ENCODE measurements around the gene KRT86.

Gene KRT86

DNA sequence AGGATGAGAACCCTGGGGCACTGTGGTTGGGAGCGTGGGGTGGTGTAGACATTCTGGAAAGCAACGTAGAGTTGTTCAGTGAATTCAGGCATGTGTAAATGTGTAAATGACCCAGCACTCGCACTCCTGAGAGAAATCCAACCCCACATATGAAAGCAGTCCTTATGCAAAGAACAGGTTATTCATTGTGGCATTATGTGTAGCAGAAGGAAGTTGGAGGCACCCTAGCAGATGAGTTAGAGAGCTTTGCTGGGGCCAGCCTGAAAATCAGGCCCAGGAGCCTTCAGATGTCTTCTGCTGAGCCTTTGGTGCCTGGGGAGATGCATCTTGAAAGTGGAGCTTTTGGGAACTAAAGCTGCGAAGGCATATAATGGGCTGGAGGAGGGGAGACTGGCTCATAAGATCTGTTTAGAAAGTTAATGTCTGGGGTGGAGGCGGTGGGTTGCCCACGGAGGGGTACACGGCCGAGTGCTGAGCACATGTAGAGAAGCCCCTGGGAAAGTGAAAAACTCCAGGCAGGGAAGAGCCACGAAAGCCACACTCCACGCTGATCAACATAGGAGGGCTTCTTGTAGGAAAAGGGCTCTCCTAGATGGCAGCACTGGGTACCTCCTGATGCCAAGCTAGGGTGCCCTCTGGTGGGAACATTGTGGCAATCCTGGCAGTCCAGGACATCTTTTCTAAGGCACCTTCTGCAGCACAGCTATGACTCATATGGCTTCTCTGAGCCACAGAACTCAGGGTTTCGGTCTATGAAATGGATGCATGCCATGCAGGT is 52.8 kb downstream of the KRT86 start (continued):
- no peak for TF ChIP-seq KLF7 (tag by site-specific recombination; IDR thresholded peaks at IDR 0.05; ENCODE audit: borderline replicate concordance)
- TF ChIP-seq, protein P1, sequence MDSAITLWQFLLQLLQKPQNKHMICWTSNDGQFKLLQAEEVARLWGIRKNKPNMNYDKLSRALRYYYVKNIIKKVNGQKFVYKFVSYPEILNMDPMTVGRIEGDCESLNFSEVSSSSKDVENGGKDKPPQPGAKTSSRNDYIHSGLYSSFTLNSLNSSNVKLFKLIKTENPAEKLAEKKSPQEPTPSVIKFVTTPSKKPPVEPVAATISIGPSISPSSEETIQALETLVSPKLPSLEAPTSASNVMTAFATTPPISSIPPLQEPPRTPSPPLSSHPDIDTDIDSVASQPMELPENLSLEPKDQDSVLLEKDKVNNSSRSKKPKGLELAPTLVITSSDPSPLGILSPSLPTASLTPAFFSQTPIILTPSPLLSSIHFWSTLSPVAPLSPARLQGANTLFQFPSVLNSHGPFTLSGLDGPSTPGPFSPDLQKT (IDR thresholded peaks at IDR 0.05; ENCODE audit: borderline replicate concordance, low read depth, low read length), result no peak
- no peak for TF ChIP-seq ZNF175 (tag by site-specific recombination; IDR thresholded peaks at IDR 0.05)
- TF ChIP-seq HOXA7 (CRISPR knock-in tag; IDR thresholded peaks at IDR 0.05; ENCODE audit: borderline replicate concordance), result no peak
- TF ChIP-seq, protein P2, sequence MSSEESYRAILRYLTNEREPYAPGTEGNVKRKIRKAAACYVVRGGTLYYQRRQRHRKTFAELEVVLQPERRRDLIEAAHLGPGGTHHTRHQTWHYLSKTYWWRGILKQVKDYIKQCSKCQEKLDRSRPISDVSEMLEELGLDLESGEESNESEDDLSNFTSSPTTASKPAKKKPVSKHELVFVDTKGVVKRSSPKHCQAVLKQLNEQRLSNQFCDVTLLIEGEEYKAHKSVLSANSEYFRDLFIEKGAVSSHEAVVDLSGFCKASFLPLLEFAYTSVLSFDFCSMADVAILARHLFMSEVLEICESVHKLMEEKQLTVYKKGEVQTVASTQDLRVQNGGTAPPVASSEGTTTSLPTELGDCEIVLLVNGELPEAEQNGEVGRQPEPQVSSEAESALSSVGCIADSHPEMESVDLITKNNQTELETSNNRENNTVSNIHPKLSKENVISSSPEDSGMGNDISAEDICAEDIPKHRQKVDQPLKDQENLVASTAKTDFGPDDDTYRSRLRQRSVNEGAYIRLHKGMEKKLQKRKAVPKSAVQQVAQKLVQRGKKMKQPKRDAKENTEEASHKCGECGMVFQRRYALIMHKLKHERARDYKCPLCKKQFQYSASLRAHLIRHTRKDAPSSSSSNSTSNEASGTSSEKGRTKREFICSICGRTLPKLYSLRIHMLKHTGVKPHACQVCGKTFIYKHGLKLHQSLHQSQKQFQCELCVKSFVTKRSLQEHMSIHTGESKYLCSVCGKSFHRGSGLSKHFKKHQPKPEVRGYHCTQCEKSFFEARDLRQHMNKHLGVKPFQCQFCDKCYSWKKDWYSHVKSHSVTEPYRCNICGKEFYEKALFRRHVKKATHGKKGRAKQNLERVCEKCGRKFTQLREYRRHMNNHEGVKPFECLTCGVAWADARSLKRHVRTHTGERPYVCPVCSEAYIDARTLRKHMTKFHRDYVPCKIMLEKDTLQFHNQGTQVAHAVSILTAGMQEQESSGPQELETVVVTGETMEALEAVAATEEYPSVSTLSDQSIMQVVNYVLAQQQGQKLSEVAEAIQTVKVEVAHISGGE (tag by site-specific recombination; conservative IDR thresholded peaks at IDR 0.05; ENCODE audit: low read depth), result no peak
- TF ChIP-seq, protein P3, sequence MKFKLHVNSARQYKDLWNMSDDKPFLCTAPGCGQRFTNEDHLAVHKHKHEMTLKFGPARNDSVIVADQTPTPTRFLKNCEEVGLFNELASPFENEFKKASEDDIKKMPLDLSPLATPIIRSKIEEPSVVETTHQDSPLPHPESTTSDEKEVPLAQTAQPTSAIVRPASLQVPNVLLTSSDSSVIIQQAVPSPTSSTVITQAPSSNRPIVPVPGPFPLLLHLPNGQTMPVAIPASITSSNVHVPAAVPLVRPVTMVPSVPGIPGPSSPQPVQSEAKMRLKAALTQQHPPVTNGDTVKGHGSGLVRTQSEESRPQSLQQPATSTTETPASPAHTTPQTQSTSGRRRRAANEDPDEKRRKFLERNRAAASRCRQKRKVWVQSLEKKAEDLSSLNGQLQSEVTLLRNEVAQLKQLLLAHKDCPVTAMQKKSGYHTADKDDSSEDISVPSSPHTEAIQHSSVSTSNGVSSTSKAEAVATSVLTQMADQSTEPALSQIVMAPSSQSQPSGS (tag by site-specific recombination; IDR thresholded peaks at IDR 0.05; ENCODE audit: low read depth), result no peak
- TF ChIP-seq, protein P4, sequence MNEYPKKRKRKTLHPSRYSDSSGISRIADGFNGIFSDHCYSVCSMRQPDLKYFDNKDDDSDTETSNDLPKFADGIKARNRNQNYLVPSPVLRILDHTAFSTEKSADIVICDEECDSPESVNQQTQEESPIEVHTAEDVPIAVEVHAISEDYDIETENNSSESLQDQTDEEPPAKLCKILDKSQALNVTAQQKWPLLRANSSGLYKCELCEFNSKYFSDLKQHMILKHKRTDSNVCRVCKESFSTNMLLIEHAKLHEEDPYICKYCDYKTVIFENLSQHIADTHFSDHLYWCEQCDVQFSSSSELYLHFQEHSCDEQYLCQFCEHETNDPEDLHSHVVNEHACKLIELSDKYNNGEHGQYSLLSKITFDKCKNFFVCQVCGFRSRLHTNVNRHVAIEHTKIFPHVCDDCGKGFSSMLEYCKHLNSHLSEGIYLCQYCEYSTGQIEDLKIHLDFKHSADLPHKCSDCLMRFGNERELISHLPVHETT (tag by site-specific recombination; IDR thresholded peaks at IDR 0.05), result no peak
- TF ChIP-seq ZFP69B (tag by site-specific recombination; IDR thresholded peaks at IDR 0.05), result no peak
- TF ChIP-seq ZNF530 (tag by site-specific recombination; IDR thresholded peaks at IDR 0.05; ENCODE audit: low read depth), result no peak
- TF ChIP-seq ZNF311 (tag by site-specific recombination; IDR thresholded peaks at IDR 0.05; ENCODE audit: borderline replicate concordance), result no peak
- no peak for TF ChIP-seq ZNF529 (tag by site-specific recombination; IDR thresholded peaks at IDR 0.05; ENCODE audit: insufficient replicate concordance)
- TF ChIP-seq PRDM1 (tag by site-specific recombination; IDR thresholded peaks at IDR 0.05), result no peak
- no peak for TF ChIP-seq ZNF121 (tag by site-specific recombination; IDR thresholded peaks at IDR 0.05)
- TF ChIP-seq ZNF658 (tag by site-specific recombination; IDR thresholded peaks at IDR 0.05), result no peak
- no peak for TF ChIP-seq ZNF747 (tag by site-specific recombination; IDR thresholded peaks at IDR 0.05)
- no peak for TF ChIP-seq ZSCAN23 (tag by site-specific recombination; IDR thresholded peaks at IDR 0.05)
- TF ChIP-seq ZBTB48 (tag by site-specific recombination; IDR thresholded peaks at IDR 0.05), result peak; percentile 74; the same call in 1 of the 2 replicates
- TF ChIP-seq, protein P5, sequence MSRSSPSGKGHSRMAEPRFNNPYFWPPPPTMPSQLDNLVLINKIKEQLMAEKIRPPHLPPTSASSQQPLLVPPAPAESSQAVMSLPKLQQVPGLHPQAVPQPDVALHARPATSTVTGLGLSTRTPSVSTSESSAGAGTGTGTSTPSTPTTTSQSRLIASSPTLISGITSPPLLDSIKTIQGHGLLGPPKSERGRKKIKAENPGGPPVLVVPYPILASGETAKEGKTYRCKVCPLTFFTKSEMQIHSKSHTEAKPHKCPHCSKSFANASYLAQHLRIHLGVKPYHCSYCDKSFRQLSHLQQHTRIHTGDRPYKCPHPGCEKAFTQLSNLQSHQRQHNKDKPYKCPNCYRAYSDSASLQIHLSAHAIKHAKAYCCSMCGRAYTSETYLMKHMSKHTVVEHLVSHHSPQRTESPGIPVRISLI (tag by site-specific recombination; IDR thresholded peaks at IDR 0.05), result no peak
- no peak for TF ChIP-seq OSR2 (tag by site-specific recombination; IDR thresholded peaks at IDR 0.05)
- no peak for TF ChIP-seq ZNF37A (tag by site-specific recombination; IDR thresholded peaks at IDR 0.05)
- no peak for TF ChIP-seq ZNF560 (tag by site-specific recombination; IDR thresholded peaks at IDR 0.05; ENCODE audit: borderline replicate concordance)
- TF ChIP-seq, protein P6, sequence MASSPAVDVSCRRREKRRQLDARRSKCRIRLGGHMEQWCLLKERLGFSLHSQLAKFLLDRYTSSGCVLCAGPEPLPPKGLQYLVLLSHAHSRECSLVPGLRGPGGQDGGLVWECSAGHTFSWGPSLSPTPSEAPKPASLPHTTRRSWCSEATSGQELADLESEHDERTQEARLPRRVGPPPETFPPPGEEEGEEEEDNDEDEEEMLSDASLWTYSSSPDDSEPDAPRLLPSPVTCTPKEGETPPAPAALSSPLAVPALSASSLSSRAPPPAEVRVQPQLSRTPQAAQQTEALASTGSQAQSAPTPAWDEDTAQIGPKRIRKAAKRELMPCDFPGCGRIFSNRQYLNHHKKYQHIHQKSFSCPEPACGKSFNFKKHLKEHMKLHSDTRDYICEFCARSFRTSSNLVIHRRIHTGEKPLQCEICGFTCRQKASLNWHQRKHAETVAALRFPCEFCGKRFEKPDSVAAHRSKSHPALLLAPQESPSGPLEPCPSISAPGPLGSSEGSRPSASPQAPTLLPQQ (tag by site-specific recombination; IDR thresholded peaks at IDR 0.05), result 0 out of 2 replicates have a peak, but pooled peaks have one; percentile 64
- TF ChIP-seq, protein P7, sequence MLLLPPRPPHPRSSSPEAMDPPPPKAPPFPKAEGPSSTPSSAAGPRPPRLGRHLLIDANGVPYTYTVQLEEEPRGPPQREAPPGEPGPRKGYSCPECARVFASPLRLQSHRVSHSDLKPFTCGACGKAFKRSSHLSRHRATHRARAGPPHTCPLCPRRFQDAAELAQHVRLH (tag by site-specific recombination; IDR thresholded peaks at IDR 0.05), result no peak
- TF ChIP-seq ZEB2 (tag by site-specific recombination; IDR thresholded peaks at IDR 0.05), result 0 out of 2 replicates have a peak, but pooled peaks have one; percentile 42
- TF ChIP-seq GFI1B (tag by site-specific recombination; IDR thresholded peaks at IDR 0.05), result no peak
- TF ChIP-seq ZFP3 (tag by site-specific recombination; IDR thresholded peaks at IDR 0.05; ENCODE audit: low read depth), result no peak
- no peak for TF ChIP-seq ZNF785 (tag by site-specific recombination; IDR thresholded peaks at IDR 0.05)
- no peak for TF ChIP-seq ZNF629 (tag by site-specific recombination; IDR thresholded peaks at IDR 0.05)
- no peak for TF ChIP-seq FEZF1 (tag by site-specific recombination; IDR thresholded peaks at IDR 0.05)
- no peak for TF ChIP-seq ZNF701 (tag by site-specific recombination; IDR thresholded peaks at IDR 0.05)
